ENCODE results near the gene FSIP2. TPM values are rescaled to one million over a fixed set of nuclear protein-coding genes. Genes with fewer than 3 reads are reported as not detected.

Gene FSIP2
- total and polyA plus RNA-seq, 2 experiments from 2014 or later, result 3.4 to 13.8 TPM

DNA sequence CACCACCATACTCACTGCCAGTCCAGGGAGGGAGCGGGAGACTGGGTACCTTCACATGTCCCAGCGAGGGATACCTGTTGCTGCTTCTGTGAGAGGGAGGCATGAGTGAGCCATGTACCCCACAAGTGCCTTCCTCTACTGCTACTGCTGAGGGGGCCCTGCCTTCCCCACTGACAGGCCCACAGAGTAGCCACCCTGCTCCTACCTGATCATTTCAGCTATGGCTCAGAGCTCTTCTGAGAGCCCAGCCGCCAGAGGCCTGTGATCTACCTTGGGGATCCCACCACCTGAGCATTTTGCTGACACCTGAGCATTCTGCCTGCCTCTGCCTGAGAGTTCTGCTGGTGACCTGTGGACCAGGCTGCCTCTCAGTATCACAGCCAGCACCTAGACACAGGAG, 137.6 kb downstream of the FSIP2 start:
- Histone ChIP-seq H3K4me3 (no peak overlapping the region), H3K36me3 (no peaks in the 10 kb centered on the region), H3K27me3 (no peaks in the 10 kb centered on the region), H3K4me1 (ENCODE audit: low read depth) (no peaks in the 10 kb centered on the region), H3K27ac (no peak overlapping the region), H3K9me3 (ENCODE audit: low read depth) (no peaks in the 10 kb centered on the region)
- TF ChIP-seq, protein P1, sequence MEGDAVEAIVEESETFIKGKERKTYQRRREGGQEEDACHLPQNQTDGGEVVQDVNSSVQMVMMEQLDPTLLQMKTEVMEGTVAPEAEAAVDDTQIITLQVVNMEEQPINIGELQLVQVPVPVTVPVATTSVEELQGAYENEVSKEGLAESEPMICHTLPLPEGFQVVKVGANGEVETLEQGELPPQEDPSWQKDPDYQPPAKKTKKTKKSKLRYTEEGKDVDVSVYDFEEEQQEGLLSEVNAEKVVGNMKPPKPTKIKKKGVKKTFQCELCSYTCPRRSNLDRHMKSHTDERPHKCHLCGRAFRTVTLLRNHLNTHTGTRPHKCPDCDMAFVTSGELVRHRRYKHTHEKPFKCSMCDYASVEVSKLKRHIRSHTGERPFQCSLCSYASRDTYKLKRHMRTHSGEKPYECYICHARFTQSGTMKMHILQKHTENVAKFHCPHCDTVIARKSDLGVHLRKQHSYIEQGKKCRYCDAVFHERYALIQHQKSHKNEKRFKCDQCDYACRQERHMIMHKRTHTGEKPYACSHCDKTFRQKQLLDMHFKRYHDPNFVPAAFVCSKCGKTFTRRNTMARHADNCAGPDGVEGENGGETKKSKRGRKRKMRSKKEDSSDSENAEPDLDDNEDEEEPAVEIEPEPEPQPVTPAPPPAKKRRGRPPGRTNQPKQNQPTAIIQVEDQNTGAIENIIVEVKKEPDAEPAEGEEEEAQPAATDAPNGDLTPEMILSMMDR (IDR thresholded peaks at IDR 0.05; ENCODE audit: low read depth, low read length), result no peak
- no peak for DNase-seq (ENCODE audit: low read depth in 1 of 2, low spot score in 1 of 2)

DNA sequence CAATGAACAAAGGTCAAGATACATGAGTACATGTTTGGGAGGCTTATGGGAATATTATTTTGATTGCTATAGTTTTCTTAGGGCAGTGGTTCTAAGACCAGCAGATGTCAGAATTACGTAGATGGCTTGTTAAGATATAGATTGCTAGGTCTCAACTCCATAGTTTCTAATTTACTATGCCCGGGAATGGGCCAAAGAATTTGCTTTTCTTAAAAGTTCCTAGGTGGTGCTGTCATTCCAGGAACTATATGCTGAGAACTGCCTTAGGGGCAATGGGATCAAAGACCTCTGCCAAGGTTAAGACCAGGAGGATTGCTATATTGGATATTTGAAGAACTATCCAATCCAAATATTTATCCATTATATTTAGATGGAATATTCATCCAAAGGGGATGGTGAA, 141.8 kb downstream of the FSIP2 start:
- TF ChIP-seq, protein P1 (IDR thresholded peaks at IDR 0.05; ENCODE audit: low read depth, low read length), result no peak
- Histone ChIP-seq H3K4me1 (ENCODE audit: low read depth) (no peaks in the 10 kb centered on the region), H3K9me3 (ENCODE audit: low read depth) (no peaks in the 10 kb centered on the region), H3K4me3 (no peak overlapping the region), H3K27ac (no peak overlapping the region), H3K36me3 (no peaks in the 10 kb centered on the region), H3K27me3 (no peaks in the 10 kb centered on the region)
- DNase-seq (ENCODE audit: low read depth in 1 of 2, low spot score in 1 of 2), result no peak

Data from cardiac muscle cell (in vitro differentiated cells and primary cell).